ENCODE results near the gene FGGY.

DNA sequence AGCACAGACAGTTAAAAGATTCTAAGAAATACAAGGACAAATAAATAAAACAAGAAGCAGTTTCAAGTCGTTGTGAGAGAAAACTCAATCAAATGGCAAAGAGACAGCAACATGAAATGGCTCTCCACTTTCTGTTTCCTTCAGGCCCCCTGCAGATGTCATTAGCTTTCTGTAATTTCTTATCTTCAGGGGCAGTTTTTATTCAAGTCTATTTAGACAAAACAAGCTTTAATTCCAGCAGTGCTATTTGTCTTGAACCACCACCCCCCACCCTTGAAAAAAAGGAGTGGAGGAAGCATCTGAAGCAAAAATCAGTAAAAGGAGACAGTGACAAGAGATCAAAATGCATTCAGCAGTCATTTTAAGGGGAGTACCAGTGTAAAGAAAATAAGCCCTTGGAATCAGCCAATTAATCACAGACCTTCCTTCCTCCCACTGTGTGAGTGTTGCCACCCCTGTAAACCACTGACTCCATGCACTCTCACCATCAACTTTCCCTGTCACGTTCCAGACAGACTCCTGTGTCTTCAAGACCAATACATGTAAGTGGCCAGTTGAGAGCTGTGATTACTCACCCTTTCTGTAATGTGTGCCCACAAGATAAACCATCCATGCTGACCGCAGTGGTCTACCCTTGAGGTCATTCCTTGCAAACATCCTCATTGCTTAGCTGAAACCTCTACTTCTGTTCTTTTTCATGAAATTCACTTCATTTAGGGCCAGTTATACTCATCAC is 381.8 kb downstream of the FGGY start:
- TF ChIP-seq, protein P1, sequence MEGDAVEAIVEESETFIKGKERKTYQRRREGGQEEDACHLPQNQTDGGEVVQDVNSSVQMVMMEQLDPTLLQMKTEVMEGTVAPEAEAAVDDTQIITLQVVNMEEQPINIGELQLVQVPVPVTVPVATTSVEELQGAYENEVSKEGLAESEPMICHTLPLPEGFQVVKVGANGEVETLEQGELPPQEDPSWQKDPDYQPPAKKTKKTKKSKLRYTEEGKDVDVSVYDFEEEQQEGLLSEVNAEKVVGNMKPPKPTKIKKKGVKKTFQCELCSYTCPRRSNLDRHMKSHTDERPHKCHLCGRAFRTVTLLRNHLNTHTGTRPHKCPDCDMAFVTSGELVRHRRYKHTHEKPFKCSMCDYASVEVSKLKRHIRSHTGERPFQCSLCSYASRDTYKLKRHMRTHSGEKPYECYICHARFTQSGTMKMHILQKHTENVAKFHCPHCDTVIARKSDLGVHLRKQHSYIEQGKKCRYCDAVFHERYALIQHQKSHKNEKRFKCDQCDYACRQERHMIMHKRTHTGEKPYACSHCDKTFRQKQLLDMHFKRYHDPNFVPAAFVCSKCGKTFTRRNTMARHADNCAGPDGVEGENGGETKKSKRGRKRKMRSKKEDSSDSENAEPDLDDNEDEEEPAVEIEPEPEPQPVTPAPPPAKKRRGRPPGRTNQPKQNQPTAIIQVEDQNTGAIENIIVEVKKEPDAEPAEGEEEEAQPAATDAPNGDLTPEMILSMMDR (conservative IDR thresholded peaks at IDR 0.05 in 1 of 2, IDR thresholded peaks at IDR 0.05 in 1 of 2; ENCODE audit: extremely low read depth in 1 of 2, insufficient read depth in 1 of 2, low read depth in 1 of 2, low read length in 2 of 2), result no peak
- TF ChIP-seq EZH2 (IDR thresholded peaks at IDR 0.05; ENCODE audit: borderline replicate concordance, low read length), result no peak
